Thyroid gland (tissue), 4 donors: ENCODE measurements around the gene THRB.

Experiments used
- CTCF ChIP-seq, 6 experiments: fragments of 200-600 bp in 3 of 6; fragments of 450-650 bp in 3 of 6; sonication (generic) in 3 of 6; IDR thresholded peaks; one replicate each; pipeline ENCODE4 v1.5.1; 2016 to 2019; ENCODE audit warnings: antibody characterized with exemption in 6 of 6, mild to moderate bottlenecking in 2 of 6, inconsistent platforms in 1 of 6, moderate library complexity in 1 of 6
- POLR2A ChIP-seq, 2 donors: fragments of 450-650 bp; IDR thresholded peaks; one replicate each; pipeline ENCODE4 v1.6.1; 2017; ENCODE audit warnings: antibody characterized with exemption in 2 of 2, mild to moderate bottlenecking in 2 of 2, moderate library complexity in 1 of 2

- TF ChIP-seq CTCF (IDR thresholded peaks at IDR 0.05) (no peak), POLR2A (IDR thresholded peaks at IDR 0.05) (no peak)
Observed at GRCh38 chr3:24225385-24225950, 269.2 kb downstream of the THRB start.
